ENCODE measurements around the gene EPN1.

Gene EPN1

GRCh38 chr19:55674841-55675660 lies at the start of gene EPN1:
Gene EPN1 (plus strand): TSS chr19:55675226. CDS start chr19:55678628, 3,402 bp downstream.
- peak; percentile 99 for DNase-seq (ENCODE audit: low spot score)

- no peak for DNase-seq (ENCODE audit: low spot score)
Measured at GRCh38 chr19:55626350-55626749, 48.7 kb upstream of the EPN1 start.

DNA sequence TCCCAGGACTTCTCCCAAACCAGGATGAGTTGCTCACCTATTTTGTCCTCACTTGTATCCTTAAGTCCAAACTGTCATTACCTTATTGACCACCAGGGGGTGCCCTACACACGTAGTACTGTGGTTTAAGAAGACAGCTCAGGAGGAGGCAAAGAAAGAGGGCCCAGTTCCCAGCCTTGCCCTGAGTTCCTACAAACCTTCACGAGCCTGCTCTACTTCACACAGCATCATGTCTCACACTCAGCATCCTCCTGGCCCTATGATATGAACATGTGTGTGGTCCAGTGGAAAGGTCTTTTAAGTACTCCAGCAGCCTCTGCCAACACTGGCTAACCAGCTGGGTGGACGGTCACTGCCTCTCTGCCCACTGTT lies 42.6 kb upstream of the EPN1 start:
- DNase-seq (ENCODE audit: low spot score) = no peak

DNA sequence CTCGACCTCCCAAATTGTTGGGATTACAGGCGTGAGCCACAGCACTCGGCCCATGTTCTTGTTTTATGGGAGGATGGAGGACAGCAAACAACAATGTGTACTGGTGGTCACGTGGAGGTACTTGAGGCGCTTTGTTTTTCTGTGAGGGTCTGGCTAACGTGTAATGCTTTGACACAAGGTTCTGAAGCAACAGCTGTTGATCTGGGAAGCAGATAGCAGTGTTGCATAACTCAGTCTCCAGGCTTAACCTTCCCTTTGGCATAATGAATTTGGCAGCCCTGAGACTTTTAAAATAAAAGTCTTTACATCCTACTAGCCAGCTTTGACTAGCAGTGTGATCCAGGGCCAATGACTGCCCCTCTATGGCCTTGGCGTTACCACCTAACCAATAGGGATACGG lies 41.2 kb upstream of the EPN1 start:
- no peak for DNase-seq (ENCODE audit: low spot score)

DNA sequence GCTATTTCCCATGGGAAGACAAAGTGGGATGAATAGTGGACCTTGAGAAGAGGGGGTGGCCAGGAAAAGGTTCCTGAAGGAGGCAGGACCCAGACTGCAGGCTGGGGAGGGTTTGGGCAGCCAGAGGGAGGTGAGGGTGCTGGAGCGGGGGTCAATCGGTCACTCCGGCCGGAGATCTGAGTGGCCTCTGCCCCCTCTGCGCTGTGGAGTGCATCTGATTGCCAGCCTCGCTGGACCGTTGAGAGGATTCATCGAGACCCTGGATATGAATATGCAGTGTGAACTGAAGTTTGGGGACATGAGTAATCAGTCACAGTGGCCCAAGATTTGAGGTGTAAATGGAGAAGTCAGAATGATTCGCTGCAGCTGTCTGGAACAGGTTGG lies 39.7 kb upstream of the EPN1 start:
- no peak for DNase-seq (ENCODE audit: low spot score)

DNA sequence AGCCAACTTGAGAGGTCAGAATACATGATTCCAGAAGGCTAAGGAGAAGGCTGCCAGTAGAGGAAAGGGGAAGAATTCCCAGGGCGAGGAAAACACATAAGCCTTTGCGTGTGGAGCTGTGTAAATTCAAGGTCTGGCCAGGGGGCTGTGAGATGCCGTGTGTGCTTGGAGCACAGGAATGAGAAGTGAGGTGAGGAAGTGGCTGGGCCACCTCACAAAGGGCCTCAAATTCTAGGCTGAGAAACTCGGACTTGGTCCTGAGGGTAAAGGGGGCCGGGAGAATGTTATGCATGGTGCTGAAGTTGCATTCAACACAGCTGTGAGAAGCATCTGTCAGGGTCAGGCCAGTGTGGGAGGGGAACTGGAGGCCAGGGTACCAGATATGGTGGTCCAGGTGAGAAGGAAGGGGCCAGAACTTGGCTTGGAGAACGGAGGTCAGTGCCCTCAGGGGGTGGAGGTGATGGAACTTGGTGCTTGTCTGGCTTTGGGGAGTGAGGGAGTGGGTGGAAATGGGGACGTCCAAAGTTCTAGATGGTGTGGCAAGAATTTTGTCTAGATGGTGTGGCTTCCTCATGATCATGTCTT lies 39.1 kb upstream of the EPN1 start:
- DNase-seq (ENCODE audit: low spot score) = no peak

DNA sequence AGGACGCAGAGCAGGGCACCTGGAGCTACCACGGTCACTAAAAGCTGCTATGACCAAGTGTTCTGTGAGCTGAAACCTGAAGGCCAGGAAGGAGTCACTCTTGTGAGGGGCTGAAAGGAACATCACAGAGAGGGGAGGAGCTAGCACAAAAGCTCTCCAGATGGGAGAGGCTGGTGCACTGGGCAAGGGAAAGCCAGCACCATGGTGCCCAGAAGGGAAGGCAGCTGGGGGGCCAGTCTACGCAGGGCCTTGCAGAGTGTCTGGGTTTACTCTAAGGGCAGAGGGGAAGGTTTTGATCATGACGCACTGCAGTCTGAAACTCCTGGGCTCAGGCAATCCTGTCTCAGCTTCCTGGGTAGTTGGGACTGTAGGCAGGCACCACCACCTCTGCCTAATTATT lies 38.3 kb upstream of the EPN1 start:
- no peak for DNase-seq (ENCODE audit: low spot score)

DNA sequence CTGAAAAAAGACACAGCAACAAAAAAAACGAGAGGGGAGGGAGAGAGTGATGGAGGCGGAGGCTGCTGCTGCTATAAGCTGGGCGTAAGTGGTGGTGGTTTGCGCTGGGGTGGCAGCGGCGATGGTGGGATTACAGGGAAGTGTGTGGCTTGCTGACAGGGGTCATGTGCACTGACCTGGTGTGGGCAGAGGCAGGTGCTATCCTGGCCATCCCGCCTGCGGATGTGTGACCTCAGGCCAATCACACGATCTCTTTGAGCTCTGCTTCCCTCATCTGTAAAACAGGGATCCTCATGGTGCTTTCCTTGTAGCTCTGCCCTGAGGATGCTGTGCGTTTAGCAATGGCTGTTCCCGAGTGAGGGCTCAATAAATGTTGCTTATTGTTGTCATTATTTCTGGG lies 37.5 kb upstream of the EPN1 start:
- DNase-seq (ENCODE audit: low spot score) = no peak

GRCh38 chr19:55638864-55639359 lies 36.1 kb upstream of the EPN1 start:
- no peak for DNase-seq (ENCODE audit: low spot score)

GRCh38 chr19:55640043-55640576 lies 34.9 kb upstream of the EPN1 start:
- no peak for DNase-seq (ENCODE audit: low spot score)

DNA sequence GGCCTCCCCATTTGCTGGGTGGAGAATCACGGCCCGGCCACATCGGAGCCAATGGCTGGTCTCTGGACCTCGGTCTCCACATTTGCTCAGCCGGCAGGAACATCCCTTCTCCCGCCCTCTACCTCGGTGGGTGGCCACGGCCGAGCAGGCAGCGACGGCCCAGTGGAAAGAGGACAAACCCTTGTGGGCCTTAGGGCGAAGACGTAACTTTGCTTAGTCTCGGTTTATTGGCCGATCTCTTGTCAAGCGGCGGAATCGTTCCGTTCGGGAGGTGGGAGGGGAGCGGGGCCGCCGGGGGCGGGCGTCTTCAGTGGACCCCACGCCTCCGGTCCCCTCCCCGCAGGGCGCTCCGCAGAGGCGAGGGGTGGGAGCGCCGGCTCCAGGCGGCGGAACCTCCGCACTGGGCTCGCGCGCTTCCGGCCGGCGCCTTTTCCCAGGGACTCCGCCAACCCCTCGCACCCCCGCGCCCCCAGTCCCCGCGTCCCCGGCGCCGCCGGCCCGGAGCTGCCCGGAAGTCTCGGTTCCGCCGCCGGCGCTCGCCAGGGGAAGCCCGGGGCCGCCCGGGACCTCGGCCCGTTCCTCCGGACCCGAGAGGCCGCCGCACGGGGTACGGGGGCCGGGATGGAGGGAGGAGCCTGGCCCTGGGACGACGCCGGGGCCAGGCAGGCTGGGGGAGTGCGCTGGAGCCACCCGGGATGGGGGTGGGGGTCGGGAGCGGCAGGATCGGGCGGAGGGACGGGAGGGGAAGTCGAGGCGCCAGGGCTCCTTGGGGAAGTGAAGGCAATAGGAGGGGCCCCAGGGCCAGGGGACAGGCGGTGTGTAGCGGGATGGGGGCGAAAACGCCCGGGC lies 34.2 kb upstream of the EPN1 start, which contains the start of gene ZNF580:
Gene ZNF580 (plus strand): TSS at position 426 of the 849 bp plus-strand sequence. CDS start 1,507 bp downstream, outside the sequence.
- DNase-seq (ENCODE audit: low spot score) = peak; percentile 77

GRCh38 chr19:55641426-55642152 lies 33.4 kb upstream of the EPN1 start:
- DNase-seq (ENCODE audit: low spot score) = no peak

GRCh38 chr19:55642153-55643002 lies 32.6 kb upstream of the EPN1 start:
- no peak for DNase-seq (ENCODE audit: low spot score)

DNA sequence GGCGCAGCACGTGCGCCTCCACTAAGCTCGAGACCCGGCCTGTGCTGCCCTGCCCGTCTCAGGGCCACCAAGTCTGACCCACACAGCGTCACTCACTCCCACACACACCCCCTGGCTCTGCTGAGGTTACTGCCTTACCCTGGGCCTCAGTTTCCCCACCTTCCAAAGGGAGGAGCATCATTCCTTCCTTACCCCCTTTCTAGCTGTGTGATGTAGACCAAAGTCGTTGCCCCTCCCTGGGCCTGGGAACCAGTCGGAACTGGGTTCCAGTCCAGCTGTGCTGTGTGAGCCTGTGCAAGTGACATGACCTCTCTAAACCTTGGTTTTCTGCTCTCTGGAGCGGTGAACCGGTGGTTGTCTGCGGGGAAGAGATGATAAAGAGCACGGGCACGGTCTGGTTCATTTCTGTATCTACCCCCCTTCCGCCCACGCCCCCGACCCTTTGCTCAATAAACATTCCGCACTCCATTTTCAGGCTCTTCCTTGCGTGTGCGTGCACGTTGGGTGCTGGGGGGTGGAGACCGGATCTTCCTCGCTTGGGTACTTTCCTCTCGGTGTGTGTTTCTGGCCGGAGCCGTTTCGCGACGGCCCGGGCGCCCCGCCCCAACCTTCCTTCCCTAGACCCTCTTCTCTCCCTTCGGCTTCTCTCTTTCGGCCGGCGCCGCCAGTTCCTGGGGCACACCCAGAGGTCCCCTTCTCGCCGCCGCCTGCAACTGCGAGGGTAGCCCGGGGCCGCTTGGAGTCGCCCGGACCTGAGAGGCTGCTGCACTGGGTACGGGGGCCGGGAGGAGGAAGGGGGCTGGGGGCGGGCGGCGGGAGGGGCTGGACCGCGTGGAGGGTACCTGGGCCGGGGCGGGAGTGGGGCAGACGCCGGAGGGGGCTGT lies 31.8 kb upstream of the EPN1 start, which contains the start of gene ZNF581:
Gene ZNF581 (plus strand): TSS at position 647 of the 884 bp plus-strand sequence. CDS start 923 bp downstream, outside the sequence.
- peak; percentile 96 for DNase-seq (ENCODE audit: low spot score)

DNA sequence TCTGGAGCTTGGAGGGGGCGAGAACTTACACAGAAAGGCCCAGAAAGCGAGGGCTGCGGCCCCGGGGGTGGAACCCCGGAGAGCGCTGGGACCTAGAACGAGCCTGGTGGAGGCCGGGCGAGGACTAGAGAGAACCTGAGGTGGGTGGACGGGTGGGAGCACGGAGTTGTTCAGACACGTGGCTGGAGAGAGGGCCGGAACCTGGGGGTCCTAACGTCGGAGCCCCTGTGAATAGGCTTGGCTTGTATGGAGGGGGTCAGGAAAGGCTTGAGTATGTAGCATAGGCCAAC lies 31.2 kb upstream of the EPN1 start:
- no peak for DNase-seq (ENCODE audit: low spot score)

- no peak for DNase-seq (ENCODE audit: low spot score)
Measured at GRCh38 chr19:55644191-55644833, 30.7 kb upstream of the EPN1 start.

GRCh38 chr19:55644842-55645511 lies 30.0 kb upstream of the EPN1 start:
- no peak for DNase-seq (ENCODE audit: low spot score)

GRCh38 chr19:55645512-55645881 lies 29.5 kb upstream of the EPN1 start:
- no peak for DNase-seq (ENCODE audit: low spot score)

Measured in HuH-7.5 (cell line).